Caki2 (cell line): Measurements from ENCODE around the gene OR1D2. TPM values are rescaled to one million over a fixed set of nuclear protein-coding genes. Genes with fewer than 3 reads are reported as not detected.

ENCODE experiments used
- total RNA-seq: library from RNA; depleted of rRNA; stranded (reverse); fragments of >200 nt; shearing (Covaris generic); gene quantifications from 2 replicates; pipeline ENCODE4 v1.2.3, GENCODE V29; 2014; ENCODE audit warnings: low replicate concordance; rRNA removed

The OR1D2 gene
- total RNA-seq, 1 experiment from 2014 or later = not detected

Other genes starting within 250 kb of the OR1D2 start
- not detected in 2 replicates for gene OR1D5, start 40.8 kb downstream of the OR1D2 start, total RNA-seq
- not detected in 2 replicates for gene OR1G1, start 23.1 kb upstream of the OR1D2 start, total RNA-seq
- gene OR1A2, start 93.1 kb upstream of the OR1D2 start, total RNA-seq = not detected in 2 replicates
- not detected in 2 replicates for gene OR1A1, start 103.2 kb upstream of the OR1D2 start, total RNA-seq
- not detected in 2 replicates for gene OR3A1, start 193.9 kb upstream of the OR1D2 start, total RNA-seq